Suprapubic skin (tissue), 4 donors: ENCODE measurements around the gene SMOC2.

Experiments
- EP300 ChIP-seq: sonication (generic); formaldehyde crosslinking; IDR thresholded peaks from one replicate; pipeline ENCODE4 v1.6.1; 2017; ENCODE audit warnings: antibody characterized with exemption
- POLR2A ChIP-seq, 2 donors: fragments of 450-650 bp; IDR thresholded peaks; one replicate each; pipeline ENCODE4 v1.6.1; 2017; ENCODE audit warnings: antibody characterized with exemption in 2 of 2, mild to moderate bottlenecking in 2 of 2, moderate library complexity in 2 of 2
- POLR2AphosphoS5 ChIP-seq, 3 donors: sonication (generic); formaldehyde crosslinking; IDR thresholded peaks; one replicate each; pipeline ENCODE4 v1.6.1; 2017; ENCODE audit warnings: antibody characterized with exemption in 3 of 3
- TF ChIP-seq, protein P1 (sequence below), 2 donors: fragments of 200-600 bp in 1 of 2; fragments of 450-650 bp in 1 of 2; sonication (generic) in 1 of 2; IDR thresholded peaks; one replicate each; pipeline ENCODE4 v1.5.1; 2016 to 2019; ENCODE audit warnings: antibody characterized with exemption in 2 of 2, mild to moderate bottlenecking in 1 of 2, moderate library complexity in 1 of 2

DNA sequence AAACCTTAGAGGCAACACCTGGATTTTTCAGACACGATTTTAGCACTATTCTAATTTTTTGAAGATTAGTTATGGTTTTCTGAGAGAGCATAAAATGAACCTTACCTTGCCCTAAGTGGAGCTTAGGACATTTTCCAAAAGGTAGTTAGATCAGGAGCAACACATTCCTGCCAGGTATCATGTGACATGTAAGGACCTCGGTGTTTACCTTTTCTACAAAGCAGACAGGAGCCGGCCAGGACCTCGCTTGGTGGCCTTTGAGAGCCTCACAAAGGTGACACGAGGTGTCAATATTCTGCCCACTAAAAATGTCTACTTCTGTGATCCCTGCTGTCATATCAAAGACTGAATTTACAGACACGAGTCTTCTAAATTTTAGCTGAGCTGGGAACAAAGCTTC, 174.9 kb downstream of the SMOC2 start:
- TF ChIP-seq, protein P1, sequence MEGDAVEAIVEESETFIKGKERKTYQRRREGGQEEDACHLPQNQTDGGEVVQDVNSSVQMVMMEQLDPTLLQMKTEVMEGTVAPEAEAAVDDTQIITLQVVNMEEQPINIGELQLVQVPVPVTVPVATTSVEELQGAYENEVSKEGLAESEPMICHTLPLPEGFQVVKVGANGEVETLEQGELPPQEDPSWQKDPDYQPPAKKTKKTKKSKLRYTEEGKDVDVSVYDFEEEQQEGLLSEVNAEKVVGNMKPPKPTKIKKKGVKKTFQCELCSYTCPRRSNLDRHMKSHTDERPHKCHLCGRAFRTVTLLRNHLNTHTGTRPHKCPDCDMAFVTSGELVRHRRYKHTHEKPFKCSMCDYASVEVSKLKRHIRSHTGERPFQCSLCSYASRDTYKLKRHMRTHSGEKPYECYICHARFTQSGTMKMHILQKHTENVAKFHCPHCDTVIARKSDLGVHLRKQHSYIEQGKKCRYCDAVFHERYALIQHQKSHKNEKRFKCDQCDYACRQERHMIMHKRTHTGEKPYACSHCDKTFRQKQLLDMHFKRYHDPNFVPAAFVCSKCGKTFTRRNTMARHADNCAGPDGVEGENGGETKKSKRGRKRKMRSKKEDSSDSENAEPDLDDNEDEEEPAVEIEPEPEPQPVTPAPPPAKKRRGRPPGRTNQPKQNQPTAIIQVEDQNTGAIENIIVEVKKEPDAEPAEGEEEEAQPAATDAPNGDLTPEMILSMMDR (IDR thresholded peaks at IDR 0.05), result no peak
- TF ChIP-seq POLR2A (IDR thresholded peaks at IDR 0.05) (no peak), POLR2AphosphoS5 (IDR thresholded peaks at IDR 0.05) (no peak), EP300 (no peak)
